ENCODE results near the gene RAX2. TPM values are rescaled to one million over a fixed set of nuclear protein-coding genes. Genes with fewer than 3 reads are reported as not detected.
"Not testable (repeated sequence)": the region's sequence is repeated elsewhere in the genome, so short reads cannot be mapped to it uniquely, and the experiment has no call there.

RAX2 gene
- total RNA-seq: not detected

- H3K36me3 Mint-ChIP-seq (ENCODE audit: insufficient read depth in 2 of 2): peaks cover 2% of the 10 kb centered on the region in 2 donors
Observed at GRCh38 chr19:3771906-3772455, at the start of gene RAX2. TSS of gene RAX2 (minus strand) at chr19:3772228. CDS start at chr19:3771742, 486 bp downstream.

GRCh38 chr19:3821156-3821555, 49.1 kb upstream of the RAX2 start:
- H3K4me1 Mint-ChIP-seq (ENCODE audit: low read depth): peaks cover 24% of the 10 kb centered on the region
- no peaks in the 10 kb centered on the region for H3K36me3 Mint-ChIP-seq (ENCODE audit: insufficient read depth in 2 of 2)
- ATAC-seq (replicated peaks in 1 of 2): no peak
- no peak overlapping the region for H3K4me3 Mint-ChIP-seq
- DNase-seq: no peak
- no peaks in the 10 kb centered on the region for H3K27me3 Mint-ChIP-seq (ENCODE audit: low read depth)
- no peak overlapping the region for H3K27ac Mint-ChIP-seq
- no peaks in the 10 kb centered on the region for H3K9me3 Mint-ChIP-seq

More at GRCh38 chr19:3771906-3772455, at the start of gene RAX2:
- H3K27me3 Mint-ChIP-seq (ENCODE audit: low read depth): no peaks in the 10 kb centered on the region
- no peaks in the 10 kb centered on the region for H3K4me1 Mint-ChIP-seq (ENCODE audit: low read depth)
- no peak within 1 kb of the TSS for H3K4me3 Mint-ChIP-seq
- no peak for DNase-seq
- ATAC-seq (replicated peaks in 1 of 2): no peak
- H3K9me3 Mint-ChIP-seq: no peaks in the 10 kb centered on the region
- H3K27ac Mint-ChIP-seq: no peak within 1 kb of the TSS

GRCh38 chr19:3819989-3820388, 48.0 kb upstream of the RAX2 start:
- Mint-ChIP-seq H3K27me3 (ENCODE audit: low read depth) (no peaks in the 10 kb centered on the region), H3K27ac (no peak overlapping the region), H3K4me3 (no peak overlapping the region), H3K4me1 (ENCODE audit: low read depth) (peaks cover 24% of the 10 kb centered on the region), H3K9me3 (no peaks in the 10 kb centered on the region), H3K36me3 (ENCODE audit: insufficient read depth in 2 of 2) (no peaks in the 10 kb centered on the region)
- DNase-seq: no peak
- no peak for ATAC-seq (replicated peaks in 1 of 2)

- no peak for ATAC-seq (replicated peaks in 1 of 2)
- no peaks in the 10 kb centered on the region for H3K9me3 Mint-ChIP-seq
- no peak overlapping the region for H3K27ac Mint-ChIP-seq
- no peaks in the 10 kb centered on the region for H3K36me3 Mint-ChIP-seq (ENCODE audit: insufficient read depth in 2 of 2)
- H3K27me3 Mint-ChIP-seq (ENCODE audit: low read depth): no peaks in the 10 kb centered on the region
- H3K4me1 Mint-ChIP-seq (ENCODE audit: low read depth): peaks cover 33% of the 10 kb centered on the region
- peak overlapping the region in 1 of 2 donors; percentile 33 for H3K4me3 Mint-ChIP-seq
- DNase-seq: no peak
Observed at GRCh38 chr19:3818918-3819317, 46.9 kb upstream of the RAX2 start.

GRCh38 chr19:3818466-3818865, 46.4 kb upstream of the RAX2 start:
- no peaks in the 10 kb centered on the region for H3K27me3 Mint-ChIP-seq (ENCODE audit: low read depth)
- peak; percentile 78 to 83 for ATAC-seq (replicated peaks in 1 of 2)
- peak overlapping the region; percentile 31 to 33 for H3K4me3 Mint-ChIP-seq
- H3K27ac Mint-ChIP-seq: no peak overlapping the region
- no peaks in the 10 kb centered on the region for H3K36me3 Mint-ChIP-seq (ENCODE audit: insufficient read depth in 2 of 2)
- peaks cover 38% of the 10 kb centered on the region for H3K4me1 Mint-ChIP-seq (ENCODE audit: low read depth)
- DNase-seq: peak; percentile 45 to 58
- H3K9me3 Mint-ChIP-seq: no peaks in the 10 kb centered on the region

- no peak for ATAC-seq (replicated peaks in 1 of 2)
- Mint-ChIP-seq H3K9me3 (no peaks in the 10 kb centered on the region), H3K4me3 (peak overlapping the region; percentile 9 to 33), H3K36me3 (ENCODE audit: insufficient read depth in 2 of 2) (no peaks in the 10 kb centered on the region), H3K27ac (no peak overlapping the region), H3K27me3 (ENCODE audit: low read depth) (no peaks in the 10 kb centered on the region), H3K4me1 (ENCODE audit: low read depth) (peaks cover 45% of the 10 kb centered on the region)
- DNase-seq: no peak
Observed at GRCh38 chr19:3817761-3818160, 45.7 kb upstream of the RAX2 start.

- H3K27me3 Mint-ChIP-seq (ENCODE audit: low read depth): no peaks in the 10 kb centered on the region
Observed at GRCh38 chr19:3816566-3817218, 44.7 kb upstream of the RAX2 start.

GRCh38 chr19:3816148-3816547, 44.1 kb upstream of the RAX2 start:
- H3K27ac Mint-ChIP-seq; H3K4me3 Mint-ChIP-seq; ATAC-seq (replicated peaks in 1 of 2); H3K36me3 Mint-ChIP-seq (ENCODE audit: insufficient read depth in 2 of 2); H3K27me3 Mint-ChIP-seq (ENCODE audit: low read depth); H3K9me3 Mint-ChIP-seq; DNase-seq: not testable (repeated sequence)
- H3K4me1 Mint-ChIP-seq (ENCODE audit: low read depth): peaks cover 48% of the 10 kb centered on the region

More at GRCh38 chr19:3816566-3817218, 44.7 kb upstream of the RAX2 start:
- H3K36me3 Mint-ChIP-seq (ENCODE audit: insufficient read depth in 2 of 2): no peaks in the 10 kb centered on the region
- ATAC-seq (replicated peaks in 1 of 2): no peak
- no peak overlapping the region for H3K4me3 Mint-ChIP-seq
- no peaks in the 10 kb centered on the region for H3K9me3 Mint-ChIP-seq
- DNase-seq: no peak
- H3K4me1 Mint-ChIP-seq (ENCODE audit: low read depth): peaks cover 46% of the 10 kb centered on the region
- H3K27ac Mint-ChIP-seq: no peak overlapping the region

- no peak overlapping the region for H3K27ac Mint-ChIP-seq
- no peak overlapping the region for H3K4me3 Mint-ChIP-seq
- ATAC-seq (replicated peaks in 1 of 2) (no peak), DNase-seq (no peak)
- peaks cover 54% of the 10 kb centered on the region for H3K4me1 Mint-ChIP-seq (ENCODE audit: low read depth)
- no peaks in the 10 kb centered on the region for H3K9me3 Mint-ChIP-seq
- H3K36me3 Mint-ChIP-seq (ENCODE audit: insufficient read depth in 2 of 2): no peaks in the 10 kb centered on the region
- no peaks in the 10 kb centered on the region for H3K27me3 Mint-ChIP-seq (ENCODE audit: low read depth)
Observed at GRCh38 chr19:3814648-3815047, 42.6 kb upstream of the RAX2 start.

GRCh38 chr19:3813473-3814392, 41.7 kb upstream of the RAX2 start:
- peak overlapping the region in 1 of 2 donors; percentile 24 for H3K4me3 Mint-ChIP-seq
- H3K36me3 Mint-ChIP-seq (ENCODE audit: insufficient read depth in 2 of 2): no peaks in the 10 kb centered on the region
- H3K4me1 Mint-ChIP-seq (ENCODE audit: low read depth): peaks cover 51% of the 10 kb centered on the region
- ATAC-seq (replicated peaks in 1 of 2) (no peak), DNase-seq (no peak)
- peak overlapping the region; percentile 70 for H3K27ac Mint-ChIP-seq
- H3K27me3 Mint-ChIP-seq (ENCODE audit: low read depth): no peaks in the 10 kb centered on the region
- no peaks in the 10 kb centered on the region for H3K9me3 Mint-ChIP-seq

- H3K36me3 Mint-ChIP-seq (ENCODE audit: insufficient read depth in 2 of 2): no peaks in the 10 kb centered on the region
- H3K9me3 Mint-ChIP-seq: peaks cover 1 to 3% of the 10 kb centered on the region in 2 donors
- no peak overlapping the region for H3K4me3 Mint-ChIP-seq
- no peak overlapping the region for H3K27ac Mint-ChIP-seq
- no peak for ATAC-seq (replicated peaks in 1 of 2)
- peaks cover 49% of the 10 kb centered on the region for H3K4me1 Mint-ChIP-seq (ENCODE audit: low read depth)
- no peaks in the 10 kb centered on the region for H3K27me3 Mint-ChIP-seq (ENCODE audit: low read depth)
- no peak for DNase-seq
Observed at GRCh38 chr19:3810708-3811355, 38.8 kb upstream of the RAX2 start.

GRCh38 chr19:3809881-3810707, 38.1 kb upstream of the RAX2 start:
- Mint-ChIP-seq H3K9me3 (peaks cover 1 to 3% of the 10 kb centered on the region in 2 donors), H3K36me3 (ENCODE audit: insufficient read depth in 2 of 2) (no peaks in the 10 kb centered on the region), H3K4me1 (ENCODE audit: low read depth) (peaks cover 49% of the 10 kb centered on the region), H3K27ac (no peak overlapping the region), H3K4me3 (no peak overlapping the region), H3K27me3 (ENCODE audit: low read depth) (no peaks in the 10 kb centered on the region)
- ATAC-seq (replicated peaks in 1 of 2) (no peak), DNase-seq (no peak)

All from activated T-cell treated with anti-CD3 and anti-CD28 coated beads, Interleukin-2, amount 50 U/mL, for 72 hours (primary cell).